ENCODE data around the gene KIR2DL4. TPM values are rescaled to one million over a fixed set of nuclear protein-coding genes. Genes with fewer than 3 reads are reported as not detected.
"Not testable (repeated sequence)": the region's sequence is repeated elsewhere in the genome, so short reads cannot be mapped to it uniquely, and the experiment has no call there.

Gene KIR2DL4
- total and polyA plus RNA-seq, 2 experiments from 2014 or later = not detected

DNA sequence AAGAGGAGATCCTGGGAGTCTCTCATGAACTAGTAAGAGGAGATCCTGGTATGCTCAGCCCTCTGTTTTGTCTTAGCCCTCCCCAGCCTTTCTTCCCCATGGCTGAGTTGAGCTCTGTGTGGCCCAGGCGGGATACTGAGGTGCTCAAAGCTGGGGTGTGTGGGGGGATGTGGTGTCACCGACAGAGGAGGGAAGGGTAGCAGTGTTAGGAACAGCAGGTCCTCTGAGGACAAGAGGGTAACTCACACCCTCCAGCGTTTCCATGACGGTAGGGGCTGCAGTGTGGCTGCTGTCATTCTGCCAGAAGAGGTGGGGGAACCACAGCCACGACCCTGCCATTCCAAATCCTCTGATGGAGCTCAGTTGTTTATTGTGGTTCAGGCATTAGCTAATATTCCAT is 691 bp downstream of the KIR2DL4 start:
- no peak for DNase-seq (ENCODE audit: low read depth in 1 of 2, low spot score in 1 of 2)
- TF ChIP-seq, protein P1, sequence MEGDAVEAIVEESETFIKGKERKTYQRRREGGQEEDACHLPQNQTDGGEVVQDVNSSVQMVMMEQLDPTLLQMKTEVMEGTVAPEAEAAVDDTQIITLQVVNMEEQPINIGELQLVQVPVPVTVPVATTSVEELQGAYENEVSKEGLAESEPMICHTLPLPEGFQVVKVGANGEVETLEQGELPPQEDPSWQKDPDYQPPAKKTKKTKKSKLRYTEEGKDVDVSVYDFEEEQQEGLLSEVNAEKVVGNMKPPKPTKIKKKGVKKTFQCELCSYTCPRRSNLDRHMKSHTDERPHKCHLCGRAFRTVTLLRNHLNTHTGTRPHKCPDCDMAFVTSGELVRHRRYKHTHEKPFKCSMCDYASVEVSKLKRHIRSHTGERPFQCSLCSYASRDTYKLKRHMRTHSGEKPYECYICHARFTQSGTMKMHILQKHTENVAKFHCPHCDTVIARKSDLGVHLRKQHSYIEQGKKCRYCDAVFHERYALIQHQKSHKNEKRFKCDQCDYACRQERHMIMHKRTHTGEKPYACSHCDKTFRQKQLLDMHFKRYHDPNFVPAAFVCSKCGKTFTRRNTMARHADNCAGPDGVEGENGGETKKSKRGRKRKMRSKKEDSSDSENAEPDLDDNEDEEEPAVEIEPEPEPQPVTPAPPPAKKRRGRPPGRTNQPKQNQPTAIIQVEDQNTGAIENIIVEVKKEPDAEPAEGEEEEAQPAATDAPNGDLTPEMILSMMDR (IDR thresholded peaks at IDR 0.05; ENCODE audit: low read depth, low read length) = no peak
- H3K4me3 ChIP-seq = no peak overlapping the region
- no peaks in the 10 kb centered on the region for H3K4me1 ChIP-seq (ENCODE audit: low read depth)
- no peaks in the 10 kb centered on the region for H3K36me3 ChIP-seq
- no peaks in the 10 kb centered on the region for H3K9me3 ChIP-seq (ENCODE audit: low read depth)
- no peaks in the 10 kb centered on the region for H3K27me3 ChIP-seq
- H3K27ac ChIP-seq = no peak overlapping the region

DNA sequence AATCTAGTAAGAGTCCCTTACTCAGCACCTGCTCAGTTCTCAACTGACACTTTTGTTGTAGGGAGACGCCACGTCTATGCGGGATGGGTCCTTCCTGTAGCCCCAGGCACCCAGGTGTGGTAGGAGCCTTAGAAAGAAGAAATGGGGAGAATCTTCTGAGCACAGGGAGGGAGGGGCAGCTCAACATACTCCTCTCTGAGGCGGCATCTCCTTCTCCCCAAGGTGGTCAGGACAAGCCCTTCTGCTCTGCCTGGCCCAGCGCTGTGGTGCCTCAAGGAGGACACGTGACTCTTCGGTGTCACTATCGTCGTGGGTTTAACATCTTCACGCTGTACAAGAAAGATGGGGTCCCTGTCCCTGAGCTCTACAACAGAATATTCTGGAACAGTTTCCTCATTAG is 1.2 kb downstream of the KIR2DL4 start:
- H3K36me3 ChIP-seq = no peaks in the 10 kb centered on the region
- DNase-seq (ENCODE audit: low read depth in 1 of 2, low spot score in 1 of 2) = no peak
- H3K4me1 ChIP-seq (ENCODE audit: low read depth) = no peaks in the 10 kb centered on the region
- no peak overlapping the region for H3K4me3 ChIP-seq
- TF ChIP-seq, protein P1 (IDR thresholded peaks at IDR 0.05; ENCODE audit: low read depth, low read length) = no peak
- no peaks in the 10 kb centered on the region for H3K9me3 ChIP-seq (ENCODE audit: low read depth)
- no peak overlapping the region for H3K27ac ChIP-seq
- no peaks in the 10 kb centered on the region for H3K27me3 ChIP-seq

DNA sequence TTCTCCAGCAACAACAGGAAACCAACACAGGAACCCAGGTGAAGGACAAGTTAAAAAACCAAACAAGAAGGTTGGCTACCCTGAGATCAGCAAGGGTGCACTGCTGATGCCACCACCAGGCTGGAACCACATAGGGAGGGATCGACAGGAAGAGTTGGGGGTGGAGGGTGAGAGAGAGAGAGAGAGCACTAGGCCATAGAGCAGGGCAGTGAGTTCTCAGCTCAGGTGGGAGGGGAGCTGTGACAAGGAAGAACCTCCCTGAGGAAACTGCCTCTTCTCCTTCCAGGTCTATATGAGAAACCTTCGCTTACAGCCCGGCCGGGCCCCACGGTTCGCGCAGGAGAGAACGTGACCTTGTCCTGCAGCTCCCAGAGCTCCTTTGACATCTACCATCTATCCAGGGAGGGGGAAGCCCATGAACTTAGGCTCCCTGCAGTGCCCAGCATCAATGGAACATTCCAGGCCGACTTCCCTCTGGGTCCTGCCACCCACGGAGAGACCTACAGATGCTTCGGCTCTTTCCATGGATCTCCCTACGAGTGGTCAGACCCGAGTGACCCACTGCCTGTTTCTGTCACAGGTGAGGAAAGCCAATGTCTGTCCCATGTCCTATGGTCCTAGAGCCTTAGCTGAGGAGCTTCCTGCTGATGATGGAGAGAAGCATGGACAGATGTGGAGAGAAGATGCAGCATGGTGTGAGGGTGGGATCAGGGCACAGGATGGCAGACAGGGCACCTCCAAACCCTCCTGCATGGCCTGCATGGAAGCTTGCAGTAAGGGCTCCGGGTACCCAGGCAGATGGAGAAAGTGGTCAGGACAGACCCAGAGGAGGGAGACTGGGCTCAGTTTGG is 2.5 kb downstream of the KIR2DL4 start:
- no peaks in the 10 kb centered on the region for H3K4me1 ChIP-seq (ENCODE audit: low read depth)
- H3K27me3 ChIP-seq = no peaks in the 10 kb centered on the region
- no peak overlapping the region for H3K4me3 ChIP-seq
- no peaks in the 10 kb centered on the region for H3K36me3 ChIP-seq
- H3K27ac ChIP-seq = no peak overlapping the region
- H3K9me3 ChIP-seq (ENCODE audit: low read depth) = no peaks in the 10 kb centered on the region
- TF ChIP-seq, protein P1 (IDR thresholded peaks at IDR 0.05; ENCODE audit: low read depth, low read length) = no peak
- no peak for DNase-seq (ENCODE audit: low read depth in 1 of 2, low spot score in 1 of 2)

DNA sequence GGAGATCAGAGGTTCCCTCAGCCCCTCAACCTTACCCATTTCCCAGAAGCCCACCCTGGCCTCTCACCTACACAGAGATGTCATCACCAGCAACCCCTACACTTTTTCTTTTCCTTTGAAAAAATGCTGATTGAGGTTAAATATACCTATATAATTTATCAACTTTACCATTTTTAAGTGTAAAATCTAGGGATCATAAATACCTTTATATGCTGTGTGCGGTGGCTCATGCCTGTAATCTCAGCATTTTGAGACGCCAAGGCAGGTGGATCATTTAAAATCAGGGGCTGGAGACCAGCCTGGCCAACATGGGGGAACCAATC is 3.1 kb downstream of the KIR2DL4 start:
- H3K27ac ChIP-seq = no peak overlapping the region
- H3K36me3 ChIP-seq = no peaks in the 10 kb centered on the region
- DNase-seq (ENCODE audit: low read depth in 1 of 2, low spot score in 1 of 2) = no peak
- H3K27me3 ChIP-seq = no peaks in the 10 kb centered on the region
- no peaks in the 10 kb centered on the region for H3K9me3 ChIP-seq (ENCODE audit: low read depth)
- H3K4me3 ChIP-seq = no peak overlapping the region
- TF ChIP-seq, protein P1 (IDR thresholded peaks at IDR 0.05; ENCODE audit: low read depth, low read length) = no peak
- H3K4me1 ChIP-seq (ENCODE audit: low read depth) = no peaks in the 10 kb centered on the region

DNA sequence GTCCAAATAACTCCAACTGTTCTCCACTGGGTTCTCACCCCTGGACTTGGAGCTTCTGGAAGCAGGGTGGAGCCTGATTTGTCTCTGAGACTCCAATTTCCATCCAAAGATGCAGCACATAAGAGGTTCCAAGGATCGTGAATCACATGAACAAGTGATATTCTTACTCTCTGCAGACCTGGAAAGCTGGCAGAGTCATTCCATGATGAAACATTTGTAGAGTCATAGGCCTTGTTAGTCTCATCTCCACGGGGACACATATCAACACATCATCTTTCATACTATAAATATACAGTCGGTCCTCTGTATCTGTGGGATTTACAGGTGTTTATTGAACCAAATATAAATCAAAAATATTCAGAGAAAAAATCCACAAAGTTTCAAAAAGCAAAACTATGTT is 11.2 kb downstream of the KIR2DL4 start:
- not testable (repeated sequence) for H3K27ac ChIP-seq; H3K9me3 ChIP-seq (ENCODE audit: low read depth); H3K27me3 ChIP-seq; DNase-seq (ENCODE audit: low read depth in 1 of 2, low spot score in 1 of 2); H3K4me3 ChIP-seq; H3K36me3 ChIP-seq; H3K4me1 ChIP-seq (ENCODE audit: low read depth)

DNA sequence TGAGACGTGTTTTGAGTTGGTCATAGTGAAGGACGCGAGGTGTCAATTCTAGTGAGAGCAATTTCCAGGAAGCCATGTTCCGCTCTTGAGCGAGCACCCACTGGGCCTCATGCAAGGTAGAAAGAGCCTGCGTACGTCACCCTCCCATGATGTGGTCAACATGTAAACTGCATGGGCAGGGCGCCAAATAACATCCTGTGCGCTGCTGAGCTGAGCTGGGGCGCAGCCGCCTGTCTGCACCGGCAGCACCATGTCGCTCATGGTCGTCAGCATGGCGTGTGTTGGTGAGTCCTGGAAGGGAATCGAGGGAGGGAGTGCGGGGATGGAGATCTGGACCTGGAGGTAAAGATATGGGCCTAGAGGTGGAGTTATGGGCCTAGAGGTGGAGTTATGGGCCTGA is 12.8 kb downstream of the KIR2DL4 start, which contains the start of gene KIR3DL1:
Gene KIR3DL1 (plus strand): TSS at position 218 of the 400 bp plus-strand sequence.
- not testable (repeated sequence) for H3K9me3 ChIP-seq (ENCODE audit: low read depth); H3K4me3 ChIP-seq; H3K4me1 ChIP-seq (ENCODE audit: low read depth); H3K27ac ChIP-seq; H3K36me3 ChIP-seq; H3K27me3 ChIP-seq; DNase-seq (ENCODE audit: low read depth in 1 of 2, low spot score in 1 of 2)
